AG09319 (cell line): ENCODE data around the gene PARD3.
"Not testable (repeated sequence)": the region's sequence is repeated elsewhere in the genome, so short reads cannot be mapped to it uniquely, and the experiment has no call there.

ENCODE experiments used
- DNase-seq: peaks from one replicate; pipeline ENCODE4 v3.0.0-alpha.2; 2010; ENCODE audit warnings: low read depth; ENCODE audit errors: extremely low read depth
- CTCF ChIP-seq: IDR thresholded peaks from 2 replicates; pipeline ENCODE4 v1.5.1; 2011; ENCODE audit warnings: low read depth, mild to moderate bottlenecking, inconsistent platforms, low read length, moderate library complexity

The PARD3 gene

GRCh38 chr10:34649385-34649784 lies 165.7 kb downstream of the PARD3 start:
- TF ChIP-seq CTCF = no peak
- DNase-seq = no peak

GRCh38 chr10:34648919-34649318 lies 166.2 kb downstream of the PARD3 start:
- no peak for DNase-seq
- no peak for TF ChIP-seq CTCF

- no peak for DNase-seq
- TF ChIP-seq CTCF = no peak
These were observed 166.9 kb downstream of the PARD3 start for GRCh38 chr10:34647875-34648865.

GRCh38 chr10:34647160-34647559 lies 167.9 kb downstream of the PARD3 start:
- no peak for DNase-seq
- no peak for TF ChIP-seq CTCF

- no peak for TF ChIP-seq CTCF
- no peak for DNase-seq
These were observed 168.8 kb downstream of the PARD3 start for GRCh38 chr10:34646331-34646730.

- DNase-seq = not testable (repeated sequence)
These were observed 170.3 kb downstream of the PARD3 start for GRCh38 chr10:34644815-34645214.

GRCh38 chr10:34644224-34644623 lies 170.9 kb downstream of the PARD3 start:
- no peak for DNase-seq
- no peak for TF ChIP-seq CTCF
